Ovary (tissue), 9 donors: ENCODE measurements around the gene SCAMP2. TPM values are rescaled to one million over a fixed set of nuclear protein-coding genes. Genes with fewer than 3 reads are reported as not detected.

Experiments
- DNase-seq, 5 donors: peaks; one replicate each; pipeline ENCODE4 v3.0.0-alpha.2; 2019 to 2020
- H3K27ac ChIP-seq, 2 donors: fragments of 200-600 bp; one replicate each; pipeline versions ENCODE4 v1.5.1 to v1.8.0; 2019 to 2022
- H3K27me3 ChIP-seq: fragments of 200-600 bp; one replicate; pipeline ENCODE4 v1.8.0; 2022
- H3K36me3 ChIP-seq: fragments of 200-600 bp; sonication (generic); one replicate; pipeline ENCODE4 v1.5.1; 2019
- H3K4me1 ChIP-seq: one replicate; pipeline ENCODE4 v1.8.1; 2013; ENCODE audit warnings: mild to moderate bottlenecking, moderate library complexity; ENCODE audit not compliant: insufficient read depth
- H3K4me3 ChIP-seq: fragments of 200-600 bp; sonication (generic); one replicate; pipeline ENCODE4 v1.5.1; 2017
- H3K9me3 ChIP-seq, 2 donors: fragments of 200-600 bp in 1 of 2; sonication (generic) in 1 of 2; one replicate each; pipeline versions ENCODE4 v1.5.1 to v1.8.1; 2013 to 2019; ENCODE audit warnings: mild to moderate bottlenecking in 1 of 2, moderate library complexity in 1 of 2
- CTCF ChIP-seq, 3 donors: fragments of 450-650 bp in 2 of 3; fragments of 200-600 bp in 1 of 3; IDR thresholded peaks; one replicate each; pipeline versions ENCODE4 v1.5.1 to v1.8.0; 2016 to 2022; ENCODE audit warnings: antibody characterized with exemption in 3 of 3, mild to moderate bottlenecking in 1 of 3
- EP300 ChIP-seq: sonication (generic); formaldehyde crosslinking; IDR thresholded peaks from one replicate; pipeline ENCODE4 v1.6.1; 2017; ENCODE audit warnings: antibody characterized with exemption
- POLR2A ChIP-seq: fragments of 450-650 bp; IDR thresholded peaks from one replicate; pipeline ENCODE4 v1.6.1; 2017; ENCODE audit warnings: antibody characterized with exemption, mild to moderate bottlenecking, moderate library complexity
- WGBS, 3 donors: extraction: QIAGEN DNeasy Blood & Tissue Kit in 1 of 3; methylation state at CpG; one replicate each; pipeline versions ENCODE4 v1.1.5 to v1.1.7; 2013 to 2017; 5-methylcytosine and 5-hydroxymethylcytosine counted together
- intact Hi-C, 4 donors: fragments of 100-400 bp; cut with DNase I; formaldehyde crosslinking; loops; one replicate each; pipeline versions ENCODE4 v1.11.0 to v1.15.1; 2022 to 2023
- polyA plus RNA-seq, 2 donors: library from polyadenylated mRNA; stranded (reverse); fragments of 200-250 nt in 1 of 2; fragments of 350-450 nt in 1 of 2; fragmentation: Illumina TruSeq in 1 of 2; extraction: RNeasy Lipid Tissue Mini Kit (QIAGEN cat#74804) in 1 of 2; gene quantifications; one replicate each; pipeline ENCODE4 v1.2.3, GENCODE V29; 2013 to 2014
- total RNA-seq, 7 donors: library from RNA; depleted of rRNA in 2 of 7; stranded (reverse); fragments of >200 nt in 2 of 7; fragmentation: NEBNext Ultra II Directional in 3 of 7; extraction: Animal tissue kit (Norgen Biotek cat#: 25700) in 3 of 7; gene quantifications; one replicate each; pipeline versions ENCODE4 v1.1.0 to v1.2.4, GENCODE V29; 2016 to 2023
- donor health status: DM: no; HTN: no; CAD: no; lungs with moderate emphysema.
- donor health status: DM: no; HTN: no; CAD: no.
- donor health status: Bipolar disorder and iron deficiency.
- donor health status: DM: yes; HTN: yes; CAD: no.
- donor health status: DM: no; HTN: no; CAD: no.
- donor health status: DM: yes; HTN: yes; CAD: no.

Gene SCAMP2
- total and polyA plus RNA-seq, 9 donors = 22.9 to 65.5 (median 53.1) TPM

GRCh38 chr15:74841891-74842373, 31.2 kb downstream of the SCAMP2 start:
- Histone ChIP-seq H3K4me3 (peak overlapping the region; percentile 57), H3K36me3 (no peaks in the 10 kb centered on the region), H3K27ac (no peak overlapping the region), H3K4me1 (peaks cover 4% of the 10 kb centered on the region), H3K9me3 (no peaks in the 10 kb centered on the region), H3K27me3 (no peaks in the 10 kb centered on the region)
- WGBS, 3 donors = 68 to 78% (median 71%) methylated on average over 14 of the region's 14 CpGs
- no peak for TF ChIP-seq CTCF (IDR thresholded peaks at IDR 0.05)
- TF ChIP-seq EP300 = no peak
- TF ChIP-seq POLR2A = no peak
- intact Hi-C loops = loop anchor here in 2 of 4 donors (5.0 to 10.0 kb wide), 2 partner anchors 60 to 63 kb away; partner anchors contain the start of genes CSK (in 1 of the 2) and FAM219B (in 1 of the 2)
- peak in 3 of 5 donors; percentile 35 to 48 (median 45) for DNase-seq

- intact Hi-C loops = loop anchor here in 2 of 4 donors (5.0 to 10.0 kb wide), 2 partner anchors 59 to 64 kb away; partner anchors contain the start of genes CSK (in 1 of the 2) and FAM219B (in 1 of the 2)
- Histone ChIP-seq H3K9me3 (no peaks in the 10 kb centered on the region), H3K36me3 (no peaks in the 10 kb centered on the region), H3K4me3 (no peak overlapping the region), H3K27ac (no peak overlapping the region), H3K27me3 (no peaks in the 10 kb centered on the region), H3K4me1 (peaks cover 4% of the 10 kb centered on the region)
- DNase-seq = no peak
- no peak for TF ChIP-seq POLR2A
- TF ChIP-seq EP300 = no peak
- no peak for TF ChIP-seq CTCF (IDR thresholded peaks at IDR 0.05)
- 82 to 91% (median 88%) methylated on average over 9 of the region's 9 CpGs for WGBS, 3 donors
These were observed 32.1 kb downstream of the SCAMP2 start for GRCh38 chr15:74840851-74841775.

GRCh38 chr15:74839526-74840395, 33.4 kb downstream of the SCAMP2 start:
- no peak overlapping the region for H3K27ac ChIP-seq
- TF ChIP-seq EP300 = no peak
- WGBS, 3 donors = 83 to 88% (median 84%) methylated on average over 31 of the region's 31 CpGs
- no peak overlapping the region for H3K4me3 ChIP-seq
- H3K27me3 ChIP-seq = no peaks in the 10 kb centered on the region
- no peaks in the 10 kb centered on the region for H3K36me3 ChIP-seq
- DNase-seq = no peak
- H3K4me1 ChIP-seq = peaks cover 4% of the 10 kb centered on the region
- intact Hi-C loops = loop anchor here in 2 of 4 donors (5.0 to 10.0 kb wide), 2 partner anchors 57 to 65 kb away; partner anchors contain the start of genes CSK (in 2 of the 2) and FAM219B (in 1 of the 2)
- no peaks in the 10 kb centered on the region for H3K9me3 ChIP-seq

- Histone ChIP-seq H3K36me3 (no peaks in the 10 kb centered on the region), H3K4me1 (peaks cover 4% of the 10 kb centered on the region), H3K9me3 (no peaks in the 10 kb centered on the region), H3K27ac (no peak overlapping the region), H3K4me3 (no peak overlapping the region), H3K27me3 (no peaks in the 10 kb centered on the region)
- TF ChIP-seq POLR2A = no peak
- no peak for TF ChIP-seq EP300
- no peak for TF ChIP-seq CTCF (IDR thresholded peaks at IDR 0.05)
- intact Hi-C loops = loop anchor here in 1 of 4 donors (5.0 kb wide), 1 partner anchor 57 kb away; the partner anchor contains the start of gene CSK
- 83 to 89% (median 86%) methylated on average over 11 of the region's 11 CpGs for WGBS, 3 donors
- no peak for DNase-seq
These were observed 34.2 kb downstream of the SCAMP2 start for GRCh38 chr15:74838746-74839525.
